OCI-M2 (cell line): ENCODE data around the gene MAP7.

Experiments
- DNase-seq: peaks from one replicate; lab custom pipeline; 2025; ENCODE audit not compliant: unreplicated experiment; lab: John Stamatoyannopoulos, UW

The MAP7 gene

DNA sequence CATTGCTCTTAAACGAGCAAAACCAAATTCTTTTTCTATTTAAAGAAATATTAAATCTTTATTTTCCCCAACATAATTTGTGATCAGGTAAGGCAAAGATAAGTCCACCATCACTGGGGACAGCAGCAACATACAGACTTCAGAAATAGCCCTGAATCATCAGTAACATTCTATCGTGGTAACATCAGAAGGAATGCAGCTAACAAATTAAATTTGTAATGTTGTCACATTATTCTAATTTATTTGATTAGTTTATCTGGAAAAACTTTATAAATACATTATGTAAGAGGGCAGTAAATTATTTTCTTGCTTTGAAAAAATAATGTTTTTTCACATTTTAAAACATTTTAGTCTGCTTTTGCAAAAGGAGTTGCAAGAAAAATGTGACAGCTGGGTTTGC is 206.9 kb downstream of the MAP7 start:
- DNase-seq = no peak

DNA sequence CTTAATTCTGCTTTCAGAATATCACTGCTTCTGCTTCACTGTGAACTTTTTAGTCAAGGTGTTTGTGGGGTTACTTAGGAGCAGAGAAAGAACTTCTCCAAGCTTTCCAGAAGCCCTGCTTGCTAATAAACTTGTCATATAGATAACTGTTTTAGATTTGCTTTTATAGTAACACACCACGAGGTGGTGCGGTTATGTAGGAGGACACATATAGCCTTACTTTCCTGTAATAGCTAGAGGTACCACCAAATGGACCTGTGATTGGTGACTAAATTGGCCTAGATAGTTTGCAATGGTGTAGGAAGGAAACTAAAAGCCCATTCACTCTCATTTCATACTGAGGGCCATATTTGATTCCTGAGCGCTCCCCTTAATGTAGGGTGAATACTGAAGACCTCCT is 208.3 kb downstream of the MAP7 start:
- no peak for DNase-seq

DNA sequence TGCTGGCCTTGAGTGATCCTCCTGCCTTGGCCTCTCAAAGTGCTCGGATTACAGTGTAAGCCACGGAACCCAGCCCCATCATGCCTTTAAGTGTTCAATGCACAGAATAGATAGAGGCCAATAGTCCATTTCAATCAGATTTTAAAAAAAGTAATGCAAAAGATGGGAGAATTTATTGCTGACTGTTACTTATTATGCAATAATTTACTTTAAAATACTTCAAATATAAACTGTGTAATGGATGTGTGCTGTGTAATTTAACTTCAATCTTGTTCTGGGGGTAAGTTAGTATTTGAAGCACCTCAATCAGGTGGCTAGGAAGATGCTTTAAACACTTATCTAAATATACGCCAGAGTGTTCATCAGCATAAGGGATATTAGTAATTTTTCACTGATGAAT is 208.9 kb downstream of the MAP7 start:
- DNase-seq = no peak

DNA sequence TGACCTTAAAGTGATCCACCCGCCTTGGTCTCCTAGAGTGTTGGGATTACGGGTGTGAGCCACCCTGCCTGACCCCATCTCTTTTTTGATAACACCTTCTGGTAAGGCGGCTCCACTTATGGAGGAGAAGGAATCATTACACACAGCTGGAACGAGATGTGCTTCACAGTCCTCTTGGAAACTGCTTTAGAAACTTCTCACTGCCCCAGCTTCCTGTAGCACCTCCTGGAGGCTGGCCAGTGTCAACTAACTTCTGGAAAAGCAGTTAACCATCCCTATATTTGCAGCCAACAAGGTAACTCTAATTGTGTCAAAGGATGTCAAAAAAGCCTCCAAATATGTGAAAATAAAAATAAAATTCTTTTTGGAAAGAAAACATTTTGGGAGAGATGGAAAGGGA is 211.7 kb downstream of the MAP7 start:
- DNase-seq = no peak

DNA sequence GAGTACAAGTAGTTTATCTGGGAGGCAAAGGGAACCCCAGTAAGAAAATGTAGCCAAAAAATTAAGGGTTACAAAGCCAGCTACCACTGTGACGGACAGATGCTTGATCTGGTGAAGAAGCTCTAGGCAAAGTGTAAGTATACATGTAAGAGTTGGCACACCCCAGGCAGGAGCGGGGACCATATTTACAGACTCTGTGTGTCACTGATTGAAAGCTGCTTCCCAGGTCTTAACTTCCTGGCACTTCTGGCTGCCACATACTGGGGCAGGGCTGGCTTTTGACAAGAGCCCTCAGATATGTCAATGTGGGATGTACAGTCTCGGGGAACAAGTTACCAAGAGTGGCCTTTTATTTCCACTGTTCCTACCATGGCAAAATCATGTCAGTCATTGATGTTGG is 212.6 kb downstream of the MAP7 start:
- no peak for DNase-seq

DNA sequence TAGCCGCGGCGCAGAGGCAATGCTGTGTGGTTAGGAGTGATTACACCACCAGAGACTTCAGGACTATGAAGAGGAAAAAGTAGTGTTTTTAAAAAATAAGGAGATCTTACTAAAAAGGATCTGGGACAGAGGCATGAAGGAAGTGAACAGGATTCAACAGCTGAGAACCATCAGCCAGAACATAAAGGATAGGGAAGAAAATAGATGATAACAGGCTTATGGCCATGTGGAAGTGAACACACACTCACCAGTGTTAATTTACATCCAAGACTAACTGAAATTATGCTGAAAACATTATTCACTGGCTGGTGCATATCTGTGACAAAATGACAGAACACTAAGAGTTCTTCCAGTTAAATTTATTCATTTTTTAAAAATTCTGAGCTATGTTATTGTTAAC is 213.1 kb downstream of the MAP7 start:
- DNase-seq = no peak

DNA sequence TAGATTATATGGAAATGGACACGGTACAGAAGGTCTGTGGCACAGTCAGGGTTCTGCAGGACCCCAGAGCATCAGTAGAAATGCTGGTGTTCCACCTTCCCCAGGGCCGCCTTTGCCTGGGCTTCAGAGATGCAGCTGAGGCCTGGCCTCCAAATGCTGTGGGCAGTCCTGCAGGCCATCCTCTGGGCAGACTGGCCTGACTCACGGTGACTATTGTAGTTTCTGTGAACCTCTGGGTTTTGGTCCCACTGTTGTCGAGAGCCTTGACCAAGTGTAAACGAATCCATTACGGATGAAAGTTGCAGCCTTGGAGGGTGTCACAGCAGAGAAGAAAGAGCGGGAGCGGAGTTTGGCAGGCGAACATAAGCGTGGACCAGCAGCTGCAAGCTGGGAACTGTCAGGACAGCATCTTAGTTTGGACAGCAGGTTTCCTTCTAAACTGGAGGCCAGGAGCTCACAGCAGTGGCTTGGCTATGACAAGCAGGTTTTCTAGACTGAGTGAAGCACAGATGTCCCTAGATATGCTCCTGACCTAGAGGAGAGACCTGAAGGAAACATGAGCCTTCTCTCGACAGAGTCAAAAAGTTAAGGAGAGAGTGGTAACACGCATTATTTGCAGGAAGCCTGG is 214.4 kb downstream of the MAP7 start:
- no peak for DNase-seq

DNA sequence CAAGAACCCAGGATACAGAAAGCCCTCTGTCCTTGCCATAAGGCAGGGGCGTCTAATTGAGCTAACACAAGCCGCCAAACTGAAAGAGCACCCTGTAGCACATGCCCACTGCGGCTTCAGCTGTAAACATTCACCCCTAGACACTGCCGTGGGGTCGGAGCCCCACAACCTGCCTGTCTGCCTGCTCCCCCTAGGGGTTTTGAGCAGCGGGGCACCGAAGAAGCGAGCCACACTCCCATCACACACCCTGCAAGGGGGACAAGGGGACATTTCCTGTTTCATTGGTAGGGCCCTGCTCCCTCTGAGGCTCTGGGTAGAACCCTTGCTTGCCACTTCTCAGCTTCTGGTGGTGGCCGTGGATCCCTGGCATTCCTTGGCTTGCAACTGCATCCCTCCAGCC is 215.4 kb downstream of the MAP7 start:
- DNase-seq = no peak

DNA sequence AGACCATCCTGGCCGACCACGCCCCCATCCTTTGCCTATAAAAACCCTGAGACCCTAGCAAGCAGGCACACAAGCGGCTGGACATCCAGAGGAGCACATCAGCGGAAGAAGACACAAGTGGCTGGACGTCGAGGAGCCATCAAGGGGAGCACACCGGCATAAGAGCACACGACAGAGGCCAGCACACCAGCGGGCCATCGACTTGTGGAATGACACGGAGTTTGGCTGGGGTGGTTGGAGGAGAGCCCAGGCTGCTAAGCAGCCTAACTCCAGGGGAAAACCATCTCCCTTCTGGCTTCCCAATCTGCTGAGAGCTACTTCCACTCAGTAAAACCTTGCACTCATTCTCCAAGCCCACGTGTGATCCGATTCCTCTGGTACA is 215.8 kb downstream of the MAP7 start:
- no peak for DNase-seq

DNA sequence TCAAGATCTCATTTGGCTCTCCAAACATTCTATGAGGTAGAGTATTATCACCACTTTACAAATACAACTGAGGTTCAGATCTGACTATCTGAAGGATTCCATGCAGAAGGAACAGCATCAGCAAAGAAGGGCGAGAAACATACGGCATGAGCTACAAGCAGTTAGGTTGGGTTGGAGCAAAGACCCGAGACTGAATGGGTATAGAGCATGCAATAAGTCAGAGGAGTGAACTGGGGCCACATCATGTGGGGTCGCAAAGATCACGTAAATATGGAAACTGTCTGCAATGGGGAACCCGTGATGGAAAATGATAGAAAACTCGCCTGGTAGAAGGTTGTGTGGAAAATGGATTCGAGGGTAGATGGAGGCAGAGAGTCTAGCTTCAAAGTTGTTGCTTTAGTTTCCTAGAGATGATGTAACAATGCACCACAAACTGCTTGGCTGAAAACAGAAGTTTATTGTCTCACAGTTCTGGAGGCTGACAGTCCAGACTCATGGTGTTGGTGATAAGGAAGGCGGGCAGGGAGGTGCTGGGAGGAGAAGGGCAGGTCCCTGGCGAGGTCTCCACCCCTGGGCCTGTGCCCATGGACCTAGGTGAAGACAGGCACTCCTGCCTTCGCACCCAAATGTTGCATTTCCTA is 216.3 kb downstream of the MAP7 start:
- DNase-seq = no peak

DNA sequence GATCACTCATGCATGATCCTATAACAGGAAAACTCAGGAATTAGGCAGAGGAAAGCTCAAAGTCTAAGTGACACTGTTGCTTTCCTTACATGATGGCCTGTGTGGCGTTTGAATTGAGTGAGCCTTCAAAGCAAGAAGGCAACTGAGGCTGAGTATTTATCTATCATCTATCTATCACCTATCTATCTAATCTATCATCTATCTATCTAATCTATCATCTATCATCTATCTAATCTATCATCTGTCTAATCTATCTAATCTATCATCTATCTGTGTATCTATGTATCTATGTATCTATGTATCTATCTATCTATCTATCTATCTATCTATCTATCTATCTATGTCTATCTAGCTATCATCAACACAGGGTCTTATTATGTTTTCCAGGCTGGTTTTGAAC is 218.8 kb downstream of the MAP7 start:
- no peak for DNase-seq

DNA sequence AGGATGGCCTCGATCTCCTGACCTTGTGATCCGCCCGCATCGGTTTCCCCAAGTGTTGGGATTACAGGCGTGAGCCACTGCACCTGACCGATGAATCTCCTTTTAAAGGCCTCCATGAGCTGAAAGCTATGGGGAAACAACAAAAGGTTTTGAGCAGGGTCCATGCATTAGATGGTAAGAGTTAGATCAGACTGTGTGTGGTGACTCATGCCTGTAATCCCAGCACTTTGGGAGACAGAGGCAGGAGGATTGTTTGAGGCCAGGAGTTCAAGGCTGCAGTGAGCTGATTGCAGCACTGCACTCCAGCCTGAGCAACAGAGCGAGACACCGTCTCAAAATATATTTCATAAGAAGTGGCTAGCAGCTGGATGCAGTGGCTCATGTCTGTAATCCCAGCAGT is 219.6 kb downstream of the MAP7 start:
- no peak for DNase-seq

DNA sequence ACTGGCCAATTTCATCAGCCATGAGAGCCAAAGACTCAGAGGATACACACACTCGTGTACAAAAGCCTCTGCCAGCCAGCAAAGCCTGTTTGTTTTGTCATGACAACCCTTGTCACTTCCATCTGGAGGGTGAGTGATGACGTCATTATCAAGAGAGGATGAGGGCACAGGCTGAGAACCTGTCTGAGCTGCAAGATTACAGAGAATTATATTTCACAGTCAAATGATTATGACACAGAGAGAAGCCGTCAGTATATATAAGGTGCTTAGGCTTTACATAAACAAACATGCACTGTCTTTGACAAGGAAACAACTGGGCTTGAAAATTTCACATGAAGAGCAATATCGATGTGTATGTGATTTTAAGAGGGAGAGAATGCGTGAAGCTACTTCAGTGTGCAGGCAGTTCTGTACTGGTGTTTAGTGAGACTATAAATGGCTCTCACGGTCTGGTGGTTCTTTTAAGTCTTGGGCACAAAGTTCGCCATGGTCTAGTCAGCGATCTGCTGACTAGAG is 224.1 kb downstream of the MAP7 start:
- DNase-seq = no peak

DNA sequence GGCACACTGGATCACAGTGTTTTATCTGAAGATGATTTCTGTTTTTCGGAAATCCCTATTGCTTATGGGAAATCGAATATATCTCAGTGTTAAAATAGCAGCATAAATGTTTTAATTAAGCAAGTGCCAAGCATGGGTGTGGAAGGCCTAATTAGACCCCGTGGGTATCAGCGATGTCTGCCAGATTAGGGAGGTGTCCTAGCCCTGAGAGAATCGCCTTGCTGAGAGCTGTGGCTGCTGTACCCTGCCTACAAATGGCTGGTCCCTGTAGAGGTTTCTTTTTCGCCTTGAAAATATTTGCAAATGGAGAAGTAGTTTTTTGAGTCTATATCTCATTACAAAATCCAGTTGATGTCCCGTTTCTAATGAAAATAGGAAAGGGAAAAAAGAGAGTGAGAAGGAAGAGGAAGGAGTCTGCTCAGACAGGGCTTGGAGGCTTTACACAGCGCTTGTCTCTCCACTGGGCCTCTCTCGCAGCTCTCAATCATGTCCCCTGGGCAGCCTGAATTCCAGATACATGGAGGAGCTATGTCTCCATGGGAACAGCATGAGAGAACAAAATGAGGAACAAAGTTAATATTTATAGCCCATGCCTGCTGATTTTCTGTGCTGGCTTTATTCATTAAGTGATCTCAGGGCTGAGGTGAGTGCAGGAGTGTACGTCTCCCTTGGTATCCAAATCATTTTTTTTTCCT is 225.4 kb downstream of the MAP7 start:
- DNase-seq = no peak

DNA sequence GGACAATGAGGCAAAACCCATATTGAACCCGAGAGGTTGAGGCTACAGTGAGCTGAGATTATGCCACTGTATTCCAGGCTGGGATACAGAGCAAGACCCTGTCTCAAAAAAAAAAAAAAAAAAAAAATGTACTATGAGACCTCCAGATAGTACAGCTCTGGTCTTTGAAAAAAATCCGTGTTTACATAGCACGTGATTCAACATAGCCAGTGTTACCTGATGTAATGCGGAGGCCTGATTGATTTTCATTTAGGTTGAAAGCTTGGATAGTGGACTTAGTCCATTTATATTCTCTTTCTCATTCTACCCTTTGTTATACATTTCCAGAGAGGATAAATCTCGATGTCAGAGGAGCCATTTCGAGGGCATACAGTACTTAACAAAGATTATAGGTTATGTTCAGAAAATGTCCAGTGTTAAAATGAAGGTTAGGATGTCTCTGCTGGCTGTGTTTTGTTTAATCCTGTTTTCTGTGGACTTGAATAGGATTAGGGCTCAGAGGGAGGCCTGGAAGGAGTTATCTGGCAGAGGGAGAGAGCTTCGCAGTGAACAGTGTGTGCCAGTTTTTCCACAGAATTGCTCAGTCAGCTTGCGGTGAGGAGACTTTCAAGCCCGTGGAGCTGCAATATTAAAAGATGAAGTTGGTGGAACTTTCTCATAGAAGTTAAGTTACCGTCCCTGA is 226.7 kb downstream of the MAP7 start:
- no peak for DNase-seq

DNA sequence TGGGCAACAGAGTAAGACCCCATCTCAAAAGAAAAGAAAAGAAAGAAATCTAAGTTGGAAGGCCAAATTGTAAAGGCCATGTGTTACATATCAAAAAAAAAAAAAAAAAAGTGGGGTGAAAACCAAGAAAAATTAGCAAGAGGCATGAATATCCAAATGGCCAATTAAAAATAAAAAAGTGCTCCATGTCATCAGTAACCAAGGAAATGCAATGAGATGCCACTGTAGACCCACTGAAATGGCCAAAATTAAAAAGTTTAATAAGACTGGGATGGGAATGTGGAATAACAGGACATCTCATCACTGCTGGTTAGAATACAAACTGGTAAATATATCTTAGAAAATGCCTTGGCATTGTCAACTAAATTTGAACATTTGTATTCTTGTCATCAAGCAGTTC is 230.5 kb downstream of the MAP7 start:
- DNase-seq = no peak

DNA sequence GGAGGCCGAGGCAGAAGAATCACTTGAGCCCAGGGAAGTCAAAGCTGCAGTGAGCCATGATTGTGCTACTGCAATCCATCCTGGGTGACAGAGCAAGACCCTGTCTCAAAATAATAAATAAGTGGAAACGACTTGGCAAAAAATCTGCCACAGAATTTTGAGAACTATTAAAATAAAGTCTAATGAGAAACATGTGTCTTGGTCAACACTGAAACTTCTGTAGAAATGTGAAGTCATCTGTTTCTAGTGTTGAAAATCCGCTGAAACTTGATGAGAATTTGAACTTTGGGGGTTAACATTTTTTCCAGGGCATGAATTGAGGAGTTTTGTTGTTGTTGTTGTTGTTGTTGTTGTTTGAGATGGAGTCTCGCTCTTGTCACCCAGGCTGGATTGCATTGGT is 231.5 kb downstream of the MAP7 start:
- no peak for DNase-seq

DNA sequence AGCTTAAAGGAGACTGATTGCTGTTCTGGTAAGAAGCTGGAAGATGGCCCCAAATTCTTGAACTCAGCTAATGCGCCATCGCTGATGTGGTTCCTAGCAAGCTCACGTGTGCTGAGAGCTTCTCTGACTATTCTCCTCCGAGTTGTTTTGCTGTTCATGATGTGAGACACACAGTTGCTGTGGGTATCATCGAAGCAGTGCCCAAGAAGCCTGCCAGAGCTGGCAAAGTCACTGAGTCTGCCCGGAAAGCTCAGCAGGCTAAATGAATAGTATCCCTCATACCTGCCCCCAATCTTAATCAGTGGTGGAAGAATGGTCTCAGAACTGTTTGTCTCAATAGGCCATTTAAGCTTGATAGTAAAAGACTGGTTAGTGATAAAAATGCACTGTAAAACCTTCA is 232.3 kb downstream of the MAP7 start:
- no peak for DNase-seq

DNA sequence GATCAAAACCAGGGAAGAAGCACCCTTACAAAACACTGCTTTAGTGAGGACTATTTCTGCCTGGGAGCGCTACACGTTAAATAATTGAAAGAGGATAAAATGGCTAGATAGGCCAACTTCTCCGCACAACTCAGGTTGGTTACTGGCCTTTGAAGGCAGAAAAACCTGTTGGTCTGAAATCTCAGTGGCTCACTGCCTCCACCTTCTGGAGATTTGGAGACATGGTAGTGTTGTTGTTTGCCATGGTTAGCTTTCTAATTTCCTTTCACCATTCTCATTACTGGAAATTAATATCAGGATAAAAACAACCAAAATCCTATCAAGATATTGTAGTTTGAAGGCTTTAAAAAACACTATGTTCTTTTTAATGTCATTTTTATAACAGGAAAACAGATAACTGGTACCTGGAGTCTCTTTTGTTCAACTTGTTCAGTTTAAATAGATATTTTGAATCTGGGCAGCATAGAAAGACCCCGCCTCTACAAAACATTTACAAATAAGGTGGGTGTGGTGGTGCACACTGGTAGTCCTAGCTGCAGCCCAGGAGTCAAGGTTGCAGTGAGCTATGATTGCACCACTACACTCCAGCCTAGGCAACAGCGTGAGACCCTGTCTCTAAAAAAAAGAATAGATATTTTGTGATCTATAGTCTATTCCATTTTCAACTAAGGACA is 233.1 kb downstream of the MAP7 start:
- no peak for DNase-seq

DNA sequence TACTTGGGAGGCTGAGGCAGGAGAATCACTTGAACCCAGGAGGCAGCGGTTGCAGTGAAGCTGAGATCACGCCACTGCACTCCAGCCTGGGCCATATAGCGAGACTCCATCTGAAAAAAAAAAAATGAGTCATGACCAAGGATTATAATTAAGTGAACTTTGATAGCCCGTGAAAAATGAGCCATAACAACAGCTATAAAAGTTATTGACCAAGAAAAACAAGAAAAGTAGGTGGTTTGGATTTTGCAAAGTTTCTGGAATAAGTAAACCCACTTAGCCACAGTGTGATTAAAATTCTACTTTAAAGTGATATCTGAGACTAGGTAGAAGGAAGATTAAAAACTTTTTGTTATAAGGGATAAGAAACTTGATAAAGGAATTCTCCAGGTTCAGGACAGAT is 234.6 kb downstream of the MAP7 start:
- DNase-seq = no peak

DNA sequence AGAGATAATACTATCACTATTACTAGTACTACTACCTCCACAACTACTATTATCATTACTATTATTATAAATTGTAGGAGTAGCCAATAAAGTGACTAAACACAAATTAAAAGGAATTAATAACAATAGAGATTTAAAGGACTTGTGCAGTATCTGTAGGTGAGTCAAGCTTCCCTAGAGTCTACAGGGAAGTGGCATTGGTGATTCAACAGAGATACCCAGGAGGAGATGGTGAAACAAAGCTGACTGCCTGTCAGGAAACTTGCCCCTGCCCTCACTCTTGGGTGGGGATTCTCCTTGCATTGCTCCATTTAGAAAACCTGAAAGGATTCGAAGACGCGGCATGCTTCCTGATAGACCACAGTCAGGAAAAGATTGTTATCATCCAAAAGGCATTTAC is 237.2 kb downstream of the MAP7 start:
- no peak for DNase-seq
